K562 (cell line): Measurements from ENCODE around the gene PARD3.

Experiments used
- CBX5 ChIP-seq: IDR thresholded peaks from 2 replicates; pipeline ENCODE4 v1.6.1; 2014; ENCODE audit warnings: low read depth, borderline replicate concordance
- NCOA2 ChIP-seq, 2 experiments: fragments of 450-650 bp; IDR thresholded peaks; 2 replicates each; pipeline ENCODE4 v1.6.1; 2018; ENCODE audit warnings: mild to moderate bottlenecking in 2 of 2, moderate library complexity in 1 of 2; ENCODE audit not compliant: partially characterized antibody in 2 of 2
- TAF1 ChIP-seq: IDR thresholded peaks from 2 replicates; pipeline ENCODE4 v1.6.1; 2011; ENCODE audit warnings: mild to moderate bottlenecking, low read length, moderate library complexity; ENCODE audit not compliant: insufficient read depth, control insufficient read depth, severe bottlenecking; ENCODE audit errors: extremely low read depth
- ZNF384 ChIP-seq: IDR thresholded peaks from 2 replicates; pipeline ENCODE4 v1.6.1; 2012; ENCODE audit warnings: low read depth, low read length, improper control_type of control experiment

- no peak for TF ChIP-seq ZNF384
- no peak for TF ChIP-seq NCOA2 (IDR thresholded peaks at IDR 0.05; ENCODE audit: partially characterized antibody in 2 of 2)
- TF ChIP-seq TAF1 = no peak
- no peak for TF ChIP-seq CBX5
These were observed 323.0 kb downstream of the PARD3 start for GRCh38 chr10:34492081-34492480.
